ENCODE results near the gene TTC9B.

TTC9B gene

DNA sequence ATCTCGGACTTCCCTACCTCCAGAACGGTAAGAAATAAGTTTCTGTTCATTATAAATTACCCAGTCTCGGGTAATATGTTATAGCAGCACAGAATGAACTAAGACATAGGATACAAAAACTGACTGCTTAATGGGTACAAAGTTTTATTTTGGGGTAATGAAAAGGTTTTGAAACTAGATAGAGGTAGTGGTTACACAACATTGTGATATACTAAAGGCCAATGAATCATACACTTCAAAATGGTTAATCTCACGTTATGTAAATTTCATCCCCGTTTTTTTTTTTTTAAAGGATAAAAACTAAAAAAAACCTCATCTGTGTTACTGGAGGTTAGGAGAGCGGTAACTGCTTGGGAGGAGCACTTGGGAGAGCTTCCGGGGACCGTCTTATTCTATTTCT, 43.4 kb upstream of the TTC9B start:
- no peaks in the 10 kb centered on the region for H3K9me3 ChIP-seq (ENCODE audit: control insufficient read depth, insufficient read depth, low read length)
- H3K4me3 ChIP-seq (ENCODE audit: low read depth, low read length) = no peak overlapping the region
- H3K4me1 ChIP-seq (ENCODE audit: control insufficient read depth, insufficient read depth, low read length) = no peaks in the 10 kb centered on the region; the same call in 1 of the 2 replicates
- H3K27ac ChIP-seq (ENCODE audit: low read depth, low read length) = no peak overlapping the region
- H3K36me3 ChIP-seq (ENCODE audit: control insufficient read depth, insufficient read depth, low read length) = peaks cover 29% of the 10 kb centered on the region
- no peak overlapping the region for H3K9ac ChIP-seq (ENCODE audit: low read depth, low read length)
- H3K27me3 ChIP-seq (ENCODE audit: control insufficient read depth, insufficient read depth, low read length) = no peaks in the 10 kb centered on the region

DNA sequence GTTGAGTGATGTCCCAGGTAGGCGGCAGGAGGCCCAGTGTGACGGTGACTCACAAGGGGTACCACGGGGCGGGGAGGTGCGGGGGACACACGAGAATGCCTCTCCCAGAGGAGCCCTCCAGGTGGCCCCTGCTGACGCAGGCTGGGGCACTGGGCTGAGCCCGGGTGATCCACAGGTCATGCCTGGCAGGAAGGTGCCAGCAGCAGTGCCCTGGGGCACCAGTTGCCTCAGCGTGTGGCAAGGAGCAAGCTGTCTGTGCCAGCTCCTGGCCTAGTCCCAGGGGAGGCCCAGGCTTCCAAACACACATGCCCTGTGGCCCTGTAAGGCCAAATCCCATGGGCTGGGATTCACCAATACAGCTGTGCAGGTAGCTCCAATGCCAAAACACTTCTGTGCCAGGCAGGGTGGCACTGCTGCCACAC, 38.9 kb upstream of the TTC9B start:
- Histone ChIP-seq H3K9ac (ENCODE audit: low read depth, low read length) (no peak overlapping the region), H3K27me3 (ENCODE audit: control insufficient read depth, insufficient read depth, low read length) (no peaks in the 10 kb centered on the region), H3K36me3 (ENCODE audit: control insufficient read depth, insufficient read depth, low read length) (peaks cover 41% of the 10 kb centered on the region), H3K4me1 (ENCODE audit: control insufficient read depth, insufficient read depth, low read length) (peaks cover 14% of the 10 kb centered on the region), H3K27ac (ENCODE audit: low read depth, low read length) (no peak overlapping the region), H3K4me3 (ENCODE audit: low read depth, low read length) (no peak overlapping the region), H3K9me3 (ENCODE audit: control insufficient read depth, insufficient read depth, low read length) (no peaks in the 10 kb centered on the region)

DNA sequence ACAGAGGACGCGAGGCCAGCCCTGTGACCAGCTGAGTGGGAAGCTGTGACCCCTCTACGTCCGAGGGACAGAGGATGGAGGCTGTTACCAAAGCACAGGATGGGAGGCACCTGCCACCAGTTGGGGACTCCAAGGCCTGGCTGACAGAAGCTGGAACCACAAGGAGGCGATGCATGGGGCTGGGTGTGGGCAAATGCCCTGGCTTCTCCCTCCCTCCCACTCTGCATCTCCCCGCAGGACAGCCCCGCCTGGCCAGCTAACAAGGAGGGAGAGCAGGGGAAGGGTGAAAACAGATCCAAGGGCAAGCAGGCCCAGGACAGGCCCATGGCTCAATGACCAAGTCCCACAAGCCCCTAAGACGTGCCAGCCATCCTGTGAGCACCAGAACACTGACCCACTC, 38.3 kb upstream of the TTC9B start:
- no peak overlapping the region for H3K27ac ChIP-seq (ENCODE audit: low read depth, low read length)
- peaks cover 44% of the 10 kb centered on the region for H3K36me3 ChIP-seq (ENCODE audit: control insufficient read depth, insufficient read depth, low read length)
- H3K9ac ChIP-seq (ENCODE audit: low read depth, low read length) = no peak overlapping the region
- no peaks in the 10 kb centered on the region for H3K27me3 ChIP-seq (ENCODE audit: control insufficient read depth, insufficient read depth, low read length)
- H3K4me3 ChIP-seq (ENCODE audit: low read depth, low read length) = no peak overlapping the region
- no peaks in the 10 kb centered on the region for H3K9me3 ChIP-seq (ENCODE audit: control insufficient read depth, insufficient read depth, low read length)
- H3K4me1 ChIP-seq (ENCODE audit: control insufficient read depth, insufficient read depth, low read length) = peaks cover 14% of the 10 kb centered on the region

DNA sequence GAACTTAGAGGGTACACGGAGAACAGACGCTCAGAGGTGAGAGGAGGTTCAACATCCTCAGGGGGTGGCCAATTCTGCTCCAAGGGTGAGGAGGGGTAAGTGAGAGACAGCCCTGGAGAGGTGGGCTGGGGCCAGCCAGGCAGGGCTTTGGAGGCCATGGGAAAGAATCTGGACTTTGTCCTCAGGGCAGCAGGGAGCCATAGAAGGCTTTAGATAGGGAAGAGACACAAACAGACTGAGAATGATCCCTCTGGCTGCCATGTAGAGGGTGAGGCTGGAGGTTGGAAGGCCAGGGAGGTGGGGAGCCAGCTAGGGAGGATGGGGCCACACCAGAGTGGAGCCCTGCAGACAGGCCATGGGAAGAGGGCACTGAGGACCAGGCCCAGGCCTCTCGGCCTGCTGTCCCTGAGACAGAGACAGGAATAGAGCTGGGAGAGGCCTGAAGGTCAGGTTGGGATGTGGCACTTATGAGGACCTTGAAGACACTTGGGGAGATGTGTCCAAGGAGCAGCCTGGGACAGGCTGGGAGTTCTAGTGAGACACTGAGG, 37.5 kb upstream of the TTC9B start:
- H3K9ac ChIP-seq (ENCODE audit: low read depth, low read length) = no peak overlapping the region
- H3K36me3 ChIP-seq (ENCODE audit: control insufficient read depth, insufficient read depth, low read length) = peaks cover 48% of the 10 kb centered on the region
- H3K27ac ChIP-seq (ENCODE audit: low read depth, low read length) = no peak overlapping the region
- peaks cover 14% of the 10 kb centered on the region for H3K4me1 ChIP-seq (ENCODE audit: control insufficient read depth, insufficient read depth, low read length)
- H3K9me3 ChIP-seq (ENCODE audit: control insufficient read depth, insufficient read depth, low read length) = no peaks in the 10 kb centered on the region
- H3K4me3 ChIP-seq (ENCODE audit: low read depth, low read length) = no peak overlapping the region
- H3K27me3 ChIP-seq (ENCODE audit: control insufficient read depth, insufficient read depth, low read length) = no peaks in the 10 kb centered on the region

DNA sequence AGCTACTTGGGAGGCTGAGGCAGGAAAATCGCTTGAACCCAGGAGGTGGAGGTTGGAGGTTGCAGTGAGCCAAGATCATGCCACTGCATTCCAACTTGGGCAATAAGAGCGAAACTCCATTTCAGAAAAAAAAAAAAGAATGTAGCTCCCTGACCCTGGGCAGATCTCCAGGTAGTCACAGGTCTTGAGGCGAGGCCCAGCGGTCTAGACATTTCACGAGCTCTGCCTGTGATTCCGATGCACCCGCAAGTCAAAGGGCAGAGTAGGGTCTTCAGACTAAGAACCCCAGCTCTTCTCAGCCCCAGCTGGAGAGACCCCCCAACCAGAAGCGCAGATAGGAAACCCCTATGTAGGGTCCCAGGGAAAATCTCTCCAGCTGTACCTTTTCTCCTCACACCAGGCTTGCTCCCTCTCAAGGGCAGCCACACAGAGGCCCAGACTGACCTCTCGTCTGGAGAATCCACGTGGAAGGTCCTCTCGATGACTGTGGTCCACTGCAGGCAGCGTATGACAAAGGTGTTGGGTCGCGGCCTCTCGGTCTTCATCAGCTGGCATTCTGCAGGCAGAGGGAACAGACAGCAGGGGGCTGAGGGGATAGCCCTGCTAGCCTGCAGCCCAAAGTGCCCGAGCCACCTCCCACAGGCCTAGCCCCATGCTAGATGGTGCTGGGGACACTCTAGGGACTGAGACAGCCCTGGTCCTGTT, 36.7 kb upstream of the TTC9B start:
- Histone ChIP-seq H3K9ac (ENCODE audit: low read depth, low read length) (no peak overlapping the region), H3K27me3 (ENCODE audit: control insufficient read depth, insufficient read depth, low read length) (no peaks in the 10 kb centered on the region), H3K4me3 (ENCODE audit: low read depth, low read length) (no peak overlapping the region), H3K4me1 (ENCODE audit: control insufficient read depth, insufficient read depth, low read length) (peaks cover 14% of the 10 kb centered on the region), H3K9me3 (ENCODE audit: control insufficient read depth, insufficient read depth, low read length) (no peaks in the 10 kb centered on the region), H3K27ac (ENCODE audit: low read depth, low read length) (no peak overlapping the region), H3K36me3 (ENCODE audit: control insufficient read depth, insufficient read depth, low read length) (peaks cover 51% of the 10 kb centered on the region)

DNA sequence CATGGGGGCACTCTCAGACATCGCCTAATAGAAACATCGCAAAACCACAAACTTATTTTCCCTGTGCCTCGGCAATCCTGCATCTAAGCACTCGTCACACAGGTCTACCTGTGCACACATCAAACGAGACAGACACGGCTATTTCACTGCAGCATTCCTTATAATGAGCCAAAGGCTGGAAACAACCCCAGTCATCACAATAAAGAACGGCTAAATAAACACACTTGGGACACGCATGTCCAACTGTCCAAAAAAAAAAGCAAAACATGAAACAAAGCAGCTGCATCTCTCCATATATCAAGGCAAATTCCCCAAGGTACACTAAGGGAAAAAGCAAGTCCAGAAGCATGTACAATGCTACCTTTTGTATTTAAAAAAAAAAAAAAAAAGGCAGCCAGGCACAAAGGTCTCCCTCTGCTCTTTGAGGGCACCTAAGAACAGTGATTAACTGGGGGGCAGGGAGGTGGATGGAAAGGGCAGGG, 35.5 kb upstream of the TTC9B start:
- peaks cover 14% of the 10 kb centered on the region for H3K4me1 ChIP-seq (ENCODE audit: control insufficient read depth, insufficient read depth, low read length)
- H3K4me3 ChIP-seq (ENCODE audit: low read depth, low read length) = no peak overlapping the region
- H3K36me3 ChIP-seq (ENCODE audit: control insufficient read depth, insufficient read depth, low read length) = peaks cover 56% of the 10 kb centered on the region
- H3K9me3 ChIP-seq (ENCODE audit: control insufficient read depth, insufficient read depth, low read length) = no peaks in the 10 kb centered on the region
- no peak overlapping the region for H3K9ac ChIP-seq (ENCODE audit: low read depth, low read length)
- no peak overlapping the region for H3K27ac ChIP-seq (ENCODE audit: low read depth, low read length)
- H3K27me3 ChIP-seq (ENCODE audit: control insufficient read depth, insufficient read depth, low read length) = no peaks in the 10 kb centered on the region

DNA sequence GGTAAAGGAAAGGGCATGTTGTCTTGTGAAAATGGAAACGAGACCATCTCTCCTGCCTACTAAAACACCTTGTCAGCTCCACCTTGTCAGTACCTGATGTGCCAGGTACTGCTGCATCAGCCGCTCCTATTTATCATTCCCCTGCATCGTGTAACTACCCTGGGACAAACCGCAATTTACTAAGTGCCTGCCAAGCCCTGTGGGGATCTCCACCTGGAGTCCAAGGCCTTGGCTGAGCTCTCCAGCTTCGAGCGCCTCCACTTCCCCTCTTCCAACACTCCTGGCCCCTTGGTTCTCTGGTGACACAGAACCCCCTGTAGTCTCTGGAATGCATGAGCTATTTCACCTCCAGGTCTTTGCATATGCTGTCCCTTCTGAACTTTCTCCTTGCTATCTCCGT, 34.2 kb upstream of the TTC9B start:
- Histone ChIP-seq H3K27ac (ENCODE audit: low read depth, low read length) (peak overlapping the region; percentile 50), H3K36me3 (ENCODE audit: control insufficient read depth, insufficient read depth, low read length) (peaks cover 56% of the 10 kb centered on the region), H3K4me1 (ENCODE audit: control insufficient read depth, insufficient read depth, low read length) (peaks cover 14% of the 10 kb centered on the region)

DNA sequence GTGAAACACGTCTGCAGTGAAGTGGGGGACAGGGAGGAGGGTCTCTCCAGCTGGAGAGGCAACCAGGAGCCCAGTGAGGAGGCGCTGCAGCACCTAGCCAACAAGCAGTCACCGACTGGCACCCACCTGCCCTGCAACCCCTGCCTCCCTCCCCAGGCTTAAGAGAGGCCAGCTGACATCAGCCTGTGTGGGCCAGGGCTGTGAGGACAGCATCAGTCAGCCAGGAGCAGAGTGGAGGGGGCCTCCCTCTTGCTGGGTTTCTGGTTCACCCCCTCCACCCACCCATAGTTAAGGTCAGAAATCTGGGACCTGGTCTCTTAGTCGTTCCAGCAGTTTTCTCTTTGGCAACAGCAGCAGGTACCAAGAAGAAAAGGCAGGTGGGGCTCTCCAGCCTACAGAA, 33.8 kb upstream of the TTC9B start:
- no peak overlapping the region for H3K4me3 ChIP-seq (ENCODE audit: low read depth, low read length)
- H3K27ac ChIP-seq (ENCODE audit: low read depth, low read length) = peak overlapping the region; percentile 50
- H3K9ac ChIP-seq (ENCODE audit: low read depth, low read length) = no peak overlapping the region
- peaks cover 14% of the 10 kb centered on the region for H3K4me1 ChIP-seq (ENCODE audit: control insufficient read depth, insufficient read depth, low read length)
- peaks cover 52% of the 10 kb centered on the region for H3K36me3 ChIP-seq (ENCODE audit: control insufficient read depth, insufficient read depth, low read length)
- no peaks in the 10 kb centered on the region for H3K27me3 ChIP-seq (ENCODE audit: control insufficient read depth, insufficient read depth, low read length)
- H3K9me3 ChIP-seq (ENCODE audit: control insufficient read depth, insufficient read depth, low read length) = no peaks in the 10 kb centered on the region

More for the DNA sequence above, 34.2 kb upstream of the TTC9B start:
- H3K4me3 ChIP-seq (ENCODE audit: low read depth, low read length) = no peak overlapping the region; the same call in 1 of the 2 replicates
- no peak overlapping the region for H3K9ac ChIP-seq (ENCODE audit: low read depth, low read length)
- H3K9me3 ChIP-seq (ENCODE audit: control insufficient read depth, insufficient read depth, low read length) = no peaks in the 10 kb centered on the region
- H3K27me3 ChIP-seq (ENCODE audit: control insufficient read depth, insufficient read depth, low read length) = no peaks in the 10 kb centered on the region

DNA sequence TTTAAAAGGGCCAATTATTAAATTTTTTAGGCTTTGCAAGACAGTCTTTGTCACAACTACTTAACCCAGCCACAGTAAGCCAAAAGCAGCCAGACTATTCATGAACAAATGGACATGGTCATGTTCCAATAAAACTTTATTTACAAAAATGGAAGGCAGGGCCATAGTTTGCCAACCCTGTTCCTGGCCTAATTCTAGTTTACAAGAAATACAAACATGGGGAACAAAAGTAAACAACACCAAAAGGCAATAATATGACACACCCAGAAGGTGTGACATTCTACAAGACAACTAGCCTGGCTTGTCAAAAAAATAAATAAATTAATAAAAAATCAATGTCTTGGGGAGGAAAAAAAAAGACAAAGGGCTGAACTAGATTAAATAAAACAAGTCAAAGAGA, 33.1 kb upstream of the TTC9B start:
- no peak overlapping the region for H3K27ac ChIP-seq (ENCODE audit: low read depth, low read length)
- H3K9me3 ChIP-seq (ENCODE audit: control insufficient read depth, insufficient read depth, low read length) = no peaks in the 10 kb centered on the region
- no peak overlapping the region for H3K4me3 ChIP-seq (ENCODE audit: low read depth, low read length)
- peaks cover 14% of the 10 kb centered on the region for H3K4me1 ChIP-seq (ENCODE audit: control insufficient read depth, insufficient read depth, low read length)
- H3K27me3 ChIP-seq (ENCODE audit: control insufficient read depth, insufficient read depth, low read length) = no peaks in the 10 kb centered on the region
- H3K9ac ChIP-seq (ENCODE audit: low read depth, low read length) = no peak overlapping the region
- peaks cover 45% of the 10 kb centered on the region for H3K36me3 ChIP-seq (ENCODE audit: control insufficient read depth, insufficient read depth, low read length)

DNA sequence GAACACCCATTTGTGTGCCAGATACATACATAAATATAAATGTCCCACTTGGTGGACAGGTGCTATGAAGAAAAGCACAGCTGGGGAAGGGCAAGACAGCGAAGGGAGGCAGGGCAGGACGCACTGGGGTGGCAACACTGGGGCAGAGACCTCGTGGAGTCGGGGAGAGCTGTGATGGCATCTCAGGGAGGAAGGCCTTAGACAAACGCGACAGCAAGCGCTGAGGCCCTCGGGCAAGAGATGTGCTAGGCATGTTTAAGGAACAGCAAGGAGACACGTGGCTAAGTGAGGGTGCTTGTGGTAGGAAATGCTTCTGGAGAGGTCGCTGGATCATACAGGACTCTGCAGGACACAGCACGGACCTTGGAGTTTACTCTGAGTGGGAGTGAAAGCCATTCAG, 31.6 kb upstream of the TTC9B start:
- Histone ChIP-seq H3K4me3 (ENCODE audit: low read depth, low read length) (no peak overlapping the region), H3K27me3 (ENCODE audit: control insufficient read depth, insufficient read depth, low read length) (no peaks in the 10 kb centered on the region), H3K9ac (ENCODE audit: low read depth, low read length) (no peak overlapping the region), H3K27ac (ENCODE audit: low read depth, low read length) (no peak overlapping the region), H3K36me3 (ENCODE audit: control insufficient read depth, insufficient read depth, low read length) (peaks cover 30% of the 10 kb centered on the region), H3K9me3 (ENCODE audit: control insufficient read depth, insufficient read depth, low read length) (no peaks in the 10 kb centered on the region), H3K4me1 (ENCODE audit: control insufficient read depth, insufficient read depth, low read length) (peaks cover 14% of the 10 kb centered on the region)

DNA sequence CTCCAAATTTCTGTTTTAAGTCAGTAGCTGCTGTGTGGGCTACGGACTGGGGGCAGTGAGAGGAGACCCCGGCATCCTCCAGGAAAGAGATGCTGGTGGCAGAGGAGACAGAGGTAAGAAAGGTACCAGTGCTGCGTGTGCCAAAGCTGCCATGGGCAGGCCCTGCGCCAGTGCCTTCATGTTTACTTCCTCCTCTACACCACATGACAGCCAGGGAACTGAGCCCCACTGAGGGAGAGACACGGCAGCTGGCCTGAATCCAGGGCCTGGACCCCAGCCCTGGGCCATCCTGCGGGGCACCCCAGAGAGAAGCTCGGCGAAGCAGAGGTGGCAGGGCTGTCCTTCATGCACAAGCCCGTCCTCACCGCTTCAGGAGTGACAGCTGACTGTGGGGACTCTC, 31.0 kb upstream of the TTC9B start:
- Histone ChIP-seq H3K27me3 (ENCODE audit: control insufficient read depth, insufficient read depth, low read length) (no peaks in the 10 kb centered on the region), H3K27ac (ENCODE audit: low read depth, low read length) (no peak overlapping the region), H3K4me1 (ENCODE audit: control insufficient read depth, insufficient read depth, low read length) (peaks cover 14% of the 10 kb centered on the region), H3K36me3 (ENCODE audit: control insufficient read depth, insufficient read depth, low read length) (peaks cover 29% of the 10 kb centered on the region), H3K4me3 (ENCODE audit: low read depth, low read length) (no peak overlapping the region), H3K9me3 (ENCODE audit: control insufficient read depth, insufficient read depth, low read length) (no peaks in the 10 kb centered on the region), H3K9ac (ENCODE audit: low read depth, low read length) (no peak overlapping the region)

Measured in HUES48 (cell line).